CD4-positive, alpha-beta T cell treated with Interleukin-15 for 4 hours (primary cell): ENCODE data around the gene CDC42BPA.
"Not testable (repeated sequence)": the region's sequence is repeated elsewhere in the genome, so short reads cannot be mapped to it uniquely, and the experiment has no call there.

Experiments used
- DNase-seq: peaks from one replicate; pipeline ENCODE4 v3.0.0-alpha.2; 2020; ENCODE audit warnings: low spot score

CDC42BPA gene

GRCh38 chr1:227255086-227255732 is 63.1 kb downstream of the CDC42BPA start:
- DNase-seq = no peak

- DNase-seq = no peak
Measured at GRCh38 chr1:227253065-227253464, 65.2 kb downstream of the CDC42BPA start.

- DNase-seq = no peak
Measured at GRCh38 chr1:227245613-227246320, 72.5 kb downstream of the CDC42BPA start.

- no peak for DNase-seq
Measured at GRCh38 chr1:227244339-227245118, 73.8 kb downstream of the CDC42BPA start.

GRCh38 chr1:227242811-227243682 is 75.2 kb downstream of the CDC42BPA start:
- DNase-seq = no peak

- no peak for DNase-seq
Measured at GRCh38 chr1:227240983-227241382, 77.3 kb downstream of the CDC42BPA start.

GRCh38 chr1:227234998-227235405 is 83.3 kb downstream of the CDC42BPA start:
- no peak for DNase-seq

GRCh38 chr1:227231128-227231527 is 87.2 kb downstream of the CDC42BPA start:
- DNase-seq = not testable (repeated sequence)

- DNase-seq = no peak
Measured at GRCh38 chr1:227228201-227228600, 90.1 kb downstream of the CDC42BPA start.

- no peak for DNase-seq
Measured at GRCh38 chr1:227227761-227228160, 90.5 kb downstream of the CDC42BPA start.

- DNase-seq = no peak
Measured at GRCh38 chr1:227225715-227226346, 92.5 kb downstream of the CDC42BPA start.

- no peak for DNase-seq
Measured at GRCh38 chr1:227223171-227223806, 95.0 kb downstream of the CDC42BPA start.

- no peak for DNase-seq
Measured at GRCh38 chr1:227219715-227220292, 98.5 kb downstream of the CDC42BPA start.

- DNase-seq = no peak
Measured at GRCh38 chr1:227218870-227219573, 99.3 kb downstream of the CDC42BPA start.

- no peak for DNase-seq
Measured at GRCh38 chr1:227215863-227216510, 102.3 kb downstream of the CDC42BPA start.

- DNase-seq = no peak
Measured at GRCh38 chr1:227214207-227214606, 104.1 kb downstream of the CDC42BPA start.

GRCh38 chr1:227213426-227213825 is 104.9 kb downstream of the CDC42BPA start:
- DNase-seq = no peak

- no peak for DNase-seq
Measured at GRCh38 chr1:227212164-227212563, 106.1 kb downstream of the CDC42BPA start.

GRCh38 chr1:227210604-227211003 is 107.7 kb downstream of the CDC42BPA start:
- no peak for DNase-seq
